ENCODE results near the gene GOPC. TPM values are rescaled to one million over a fixed set of nuclear protein-coding genes. Genes with fewer than 3 reads are reported as not detected.
"Not testable (repeated sequence)": the region's sequence is repeated elsewhere in the genome, so short reads cannot be mapped to it uniquely, and the experiment has no call there.

GOPC gene
- 45.8 TPM for total RNA-seq

GRCh38 chr6:117602151-117602898 lies at the start of gene GOPC:
GOPC (minus strand) TSS chr6:117602511; CDS start chr6:117602288, 223 bp downstream.
- DNase-seq: peak; percentile 97

- DNase-seq: not testable (repeated sequence)
Measured at GRCh38 chr6:117651984-117652383, 49.7 kb upstream of the GOPC start.

GRCh38 chr6:117642976-117643375 lies 40.7 kb upstream of the GOPC start:
- no peak for DNase-seq

- no peak for DNase-seq
Measured at GRCh38 chr6:117637770-117638169, 35.5 kb upstream of the GOPC start.

- DNase-seq: no peak
Measured at GRCh38 chr6:117629119-117629660, 26.9 kb upstream of the GOPC start.

GRCh38 chr6:117627533-117627932 lies 25.2 kb upstream of the GOPC start:
- DNase-seq: no peak

- no peak for DNase-seq
Measured at GRCh38 chr6:117624869-117625481, 22.7 kb upstream of the GOPC start.

GRCh38 chr6:117619178-117619577 lies 16.9 kb upstream of the GOPC start:
- no peak for DNase-seq

- no peak for DNase-seq
Measured at GRCh38 chr6:117617210-117618035, 15.1 kb upstream of the GOPC start.

- DNase-seq: no peak
Measured at GRCh38 chr6:117616391-117617209, 14.3 kb upstream of the GOPC start.

- DNase-seq: no peak
Measured at GRCh38 chr6:117615750-117616390, 13.6 kb upstream of the GOPC start.

GRCh38 chr6:117613920-117614560 lies 11.7 kb upstream of the GOPC start:
- no peak for DNase-seq

- DNase-seq: no peak
Measured at GRCh38 chr6:117607511-117607910, 5.2 kb upstream of the GOPC start.

- DNase-seq: peak; percentile 53
Measured at GRCh38 chr6:117605169-117605826, 3.0 kb upstream of the GOPC start.

GRCh38 chr6:117603821-117604220 lies 1.5 kb upstream of the GOPC start:
- DNase-seq: no peak

- no peak for DNase-seq
Measured at GRCh38 chr6:117602899-117603588, 733 bp upstream of the GOPC start.

GRCh38 chr6:117601811-117602150 lies 530 bp downstream of the GOPC start:
- no peak for DNase-seq

GRCh38 chr6:117600008-117600743 lies 2.1 kb downstream of the GOPC start:
- no peak for DNase-seq

- no peak for DNase-seq
Measured at GRCh38 chr6:117597755-117598154, 4.6 kb downstream of the GOPC start.
